HL-60 (cell line): ENCODE results near the gene CSNK2B.

Source experiments
- CTCF ChIP-seq: IDR thresholded peaks from one replicate; pipeline ENCODE4 v1.5.1; 2011; ENCODE audit warnings: low read length, control low read depth, inconsistent platforms; ENCODE audit not compliant: insufficient read depth
- GABPA ChIP-seq: IDR thresholded peaks from 2 replicates; pipeline ENCODE4 v1.6.1; 2012; ENCODE audit warnings: low read depth
- POLR2AphosphoS5 ChIP-seq: IDR thresholded peaks from 2 replicates; pipeline ENCODE4 v1.6.1; 2012; ENCODE audit warnings: low read depth
- REST ChIP-seq: IDR thresholded peaks from 2 replicates; pipeline ENCODE4 v1.6.1; 2012; ENCODE audit warnings: low read depth; ENCODE audit not compliant: insufficient replicate concordance
- SPI1 ChIP-seq: IDR thresholded peaks from 2 replicates; pipeline ENCODE4 v1.6.1; 2012; ENCODE audit warnings: low read depth, mild to moderate bottlenecking, borderline replicate concordance

GRCh38 chr6:31626952-31627351 is 38.9 kb upstream of the CSNK2B start:
- TF ChIP-seq CTCF (no peak), POLR2AphosphoS5 (no peak), REST (no peak), GABPA (no peak), SPI1 (no peak)
